Activated CD4-positive, alpha-beta T cell treated with anti-CD3 and anti-CD28 coated beads for 4 hours (primary cell): ENCODE results near the gene ASB18.

Source experiments
- DNase-seq, 2 donors: peaks; one replicate each; pipeline ENCODE4 v3.0.0-alpha.2; 2020

Gene ASB18

DNA sequence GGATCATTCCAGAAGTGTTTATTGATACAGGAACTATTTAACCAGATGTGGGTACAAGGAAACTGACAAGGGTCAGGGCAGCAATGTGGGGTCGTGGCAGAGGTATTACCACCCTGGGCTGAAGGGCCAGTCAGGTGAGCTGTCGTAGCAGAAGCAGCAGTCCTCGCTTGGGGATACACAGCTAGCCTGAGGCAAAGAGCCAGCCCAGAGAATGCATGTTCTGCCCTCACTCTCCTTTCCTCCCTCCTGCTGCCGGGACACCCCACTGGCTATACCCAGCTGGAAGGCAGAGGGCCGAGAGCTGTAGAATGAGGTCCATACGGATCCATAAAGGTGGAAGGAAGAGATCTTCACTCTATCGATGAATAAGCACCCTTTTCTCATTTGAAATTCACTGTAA lies 63.8 kb downstream of the ASB18 start:
- no peak for DNase-seq

DNA sequence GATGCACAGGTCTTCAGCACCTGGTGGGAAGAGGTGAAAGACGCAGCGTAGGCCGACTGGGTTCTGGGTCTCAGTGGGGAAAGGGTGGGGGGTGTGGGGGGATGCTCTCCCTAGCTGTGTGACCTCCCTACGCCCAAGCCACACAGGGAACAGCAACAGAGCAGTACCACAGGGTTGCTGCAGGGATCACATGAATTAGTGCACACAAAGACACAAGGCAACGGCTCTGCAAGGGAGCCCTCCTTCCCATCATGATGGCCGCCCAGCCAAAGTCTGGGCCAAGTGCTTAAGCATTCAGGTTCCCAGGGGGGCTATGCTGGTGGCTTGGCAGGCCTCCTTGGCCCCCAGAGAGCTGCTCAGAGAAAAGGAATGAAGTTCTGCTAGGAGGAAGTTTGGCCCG lies 67.8 kb downstream of the ASB18 start:
- DNase-seq = no peak

DNA sequence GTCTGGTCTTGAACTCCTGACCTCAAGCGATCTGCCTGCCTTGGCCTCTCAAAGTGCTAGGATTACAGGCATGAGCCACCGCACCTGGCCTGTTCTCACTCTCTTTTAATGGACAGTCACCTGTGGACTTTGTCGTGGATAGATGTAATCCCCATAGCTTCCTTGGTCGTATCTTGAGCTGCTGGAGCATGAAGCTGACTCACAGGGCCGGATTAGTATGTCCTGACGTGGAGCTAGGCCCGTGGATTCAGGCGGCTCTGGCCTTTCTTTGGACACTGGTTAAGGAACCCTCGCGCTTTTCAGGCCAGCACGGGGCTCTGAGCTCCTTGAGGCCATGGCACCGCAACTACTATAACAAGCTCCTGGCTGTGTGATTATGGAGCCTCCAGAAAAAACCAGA lies 68.5 kb downstream of the ASB18 start:
- no peak for DNase-seq

DNA sequence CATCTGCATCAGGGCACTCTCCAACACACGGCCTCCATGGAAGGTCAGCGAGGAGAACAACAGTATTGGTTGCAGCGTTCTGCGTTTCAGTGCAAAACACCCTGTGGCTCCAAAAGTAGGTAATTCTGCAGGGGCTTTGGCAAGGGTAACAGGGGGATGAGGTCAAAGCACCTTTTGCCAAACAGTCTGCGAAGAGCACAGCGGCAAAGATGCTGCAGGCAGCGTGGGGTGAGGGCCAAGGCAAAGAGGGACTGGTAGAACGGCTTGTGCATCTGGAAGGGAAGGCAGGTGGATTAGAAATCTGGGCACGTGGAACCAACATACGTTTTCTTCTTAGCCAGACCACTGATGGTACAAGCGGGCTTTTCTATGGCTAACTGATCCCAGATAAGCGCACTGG lies 69.4 kb downstream of the ASB18 start:
- no peak for DNase-seq

DNA sequence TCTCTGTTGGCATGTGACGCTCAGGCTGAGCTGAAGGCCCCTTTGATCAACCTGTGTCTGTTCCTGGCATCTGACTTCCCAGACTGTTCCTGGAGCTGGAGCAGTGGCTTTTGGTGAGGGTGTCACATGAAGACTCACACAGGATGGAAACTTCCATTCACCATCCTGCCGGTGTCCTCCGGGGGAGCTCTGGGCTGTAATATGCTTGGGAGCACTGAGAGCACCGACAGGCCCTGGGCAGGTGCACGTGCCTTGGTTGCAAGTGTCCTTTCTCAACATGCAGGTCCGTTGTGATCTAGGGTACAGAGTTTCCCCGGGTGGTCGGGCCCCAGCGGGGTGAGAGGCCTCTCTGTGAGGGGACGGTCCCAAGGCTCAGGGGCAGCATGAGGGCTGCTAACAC lies 71.2 kb downstream of the ASB18 start:
- DNase-seq = no peak

DNA sequence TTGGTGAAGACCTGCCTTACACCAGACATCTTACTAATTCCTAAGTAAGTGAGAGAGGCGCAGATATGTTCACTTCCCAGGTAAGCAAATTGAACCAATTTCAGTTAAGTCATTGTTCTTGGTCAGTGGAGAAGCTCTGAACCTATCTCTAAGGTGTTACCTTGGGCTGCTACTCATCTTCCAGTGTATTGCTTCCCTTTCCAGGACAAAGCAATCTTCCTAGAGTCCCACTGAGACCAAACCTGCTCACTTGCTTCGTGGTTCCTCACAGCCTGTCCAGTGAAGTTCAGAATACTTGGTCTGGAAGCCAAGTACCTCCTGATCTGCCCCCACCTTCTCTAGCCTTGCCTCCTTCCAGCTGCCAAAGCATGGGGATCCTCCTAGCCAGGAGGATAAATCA lies 73.5 kb downstream of the ASB18 start:
- no peak for DNase-seq

DNA sequence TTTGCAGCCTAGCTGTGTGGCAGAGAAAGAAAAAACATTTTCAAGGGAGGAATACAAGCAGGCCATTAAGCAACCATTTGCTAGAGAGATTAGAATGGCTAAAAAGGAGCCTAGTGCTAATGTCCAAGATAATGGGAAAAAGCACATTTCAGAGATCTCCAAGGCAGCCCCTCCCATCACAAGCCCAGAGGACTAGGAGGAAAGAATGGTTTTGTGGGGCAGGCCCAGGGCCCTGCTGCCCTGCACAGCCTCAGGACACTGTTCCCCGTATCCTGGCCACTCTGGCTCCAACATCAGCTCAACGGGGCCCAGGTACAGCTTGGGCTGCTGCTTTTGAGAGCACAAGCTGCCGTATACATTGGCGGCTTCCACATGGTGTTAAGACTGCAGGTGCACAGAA lies 79.5 kb downstream of the ASB18 start:
- no peak for DNase-seq

DNA sequence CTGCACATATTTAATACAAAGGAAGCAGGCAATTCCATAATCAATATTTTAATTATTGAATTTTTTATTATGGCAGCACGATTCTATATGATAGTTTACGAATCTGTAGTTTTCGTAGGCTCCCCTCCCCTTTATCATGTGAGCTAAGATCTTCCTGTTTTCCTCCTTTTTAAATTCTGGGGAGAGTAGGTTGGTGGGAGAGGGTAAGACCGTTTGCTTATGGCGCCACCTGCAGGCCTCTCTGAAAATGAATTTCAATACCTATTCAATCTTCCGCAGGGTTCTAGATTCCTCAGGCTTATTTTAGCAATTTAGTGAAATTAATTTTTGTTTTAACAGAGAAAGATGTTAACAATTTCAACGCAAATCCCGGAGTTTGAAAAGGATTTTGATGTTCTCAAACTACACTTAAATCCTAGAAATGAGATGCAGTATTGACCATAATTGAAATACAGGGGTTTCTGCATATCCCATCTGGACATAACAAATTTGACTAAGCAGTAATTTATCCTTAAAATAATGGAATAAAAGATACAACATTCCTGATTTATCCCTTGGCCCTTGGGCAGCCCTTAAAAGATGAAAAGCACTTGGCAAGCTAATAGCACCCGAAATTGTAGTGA lies 83.3 kb downstream of the ASB18 start:
- no peak for DNase-seq

DNA sequence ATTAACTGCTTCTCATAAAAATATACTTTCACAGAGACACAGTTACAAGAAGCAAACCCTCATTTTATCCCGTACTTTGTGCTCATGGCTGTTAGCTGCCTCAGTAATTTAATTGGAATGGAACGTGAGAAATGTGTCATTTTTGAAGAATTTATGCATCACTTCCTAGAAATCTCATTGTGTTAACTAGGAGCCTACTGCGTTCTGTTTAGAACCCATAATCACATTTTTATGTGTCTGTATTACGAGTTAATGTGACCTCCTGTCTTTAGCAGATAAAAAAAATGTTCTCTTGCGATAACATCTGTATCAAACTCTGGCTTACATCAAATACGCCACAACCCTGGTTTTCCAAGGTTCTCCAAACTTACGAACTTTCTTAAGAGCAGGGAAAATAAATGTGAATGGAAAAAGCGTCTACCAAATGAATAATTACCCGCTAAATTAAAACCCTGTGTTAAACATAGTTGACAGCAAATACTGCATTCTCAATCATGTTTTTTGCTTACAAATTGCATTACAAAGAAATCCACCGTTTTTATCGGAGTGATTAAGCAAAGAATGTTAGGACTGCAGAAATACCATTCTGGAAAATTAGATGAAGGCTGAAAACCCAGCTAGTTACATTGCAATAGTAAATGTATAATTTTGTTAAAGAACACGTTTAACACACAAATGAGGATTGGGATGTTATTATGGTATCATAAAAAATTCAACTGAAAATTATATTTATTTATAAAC lies 84.0 kb downstream of the ASB18 start:
- DNase-seq = no peak

DNA sequence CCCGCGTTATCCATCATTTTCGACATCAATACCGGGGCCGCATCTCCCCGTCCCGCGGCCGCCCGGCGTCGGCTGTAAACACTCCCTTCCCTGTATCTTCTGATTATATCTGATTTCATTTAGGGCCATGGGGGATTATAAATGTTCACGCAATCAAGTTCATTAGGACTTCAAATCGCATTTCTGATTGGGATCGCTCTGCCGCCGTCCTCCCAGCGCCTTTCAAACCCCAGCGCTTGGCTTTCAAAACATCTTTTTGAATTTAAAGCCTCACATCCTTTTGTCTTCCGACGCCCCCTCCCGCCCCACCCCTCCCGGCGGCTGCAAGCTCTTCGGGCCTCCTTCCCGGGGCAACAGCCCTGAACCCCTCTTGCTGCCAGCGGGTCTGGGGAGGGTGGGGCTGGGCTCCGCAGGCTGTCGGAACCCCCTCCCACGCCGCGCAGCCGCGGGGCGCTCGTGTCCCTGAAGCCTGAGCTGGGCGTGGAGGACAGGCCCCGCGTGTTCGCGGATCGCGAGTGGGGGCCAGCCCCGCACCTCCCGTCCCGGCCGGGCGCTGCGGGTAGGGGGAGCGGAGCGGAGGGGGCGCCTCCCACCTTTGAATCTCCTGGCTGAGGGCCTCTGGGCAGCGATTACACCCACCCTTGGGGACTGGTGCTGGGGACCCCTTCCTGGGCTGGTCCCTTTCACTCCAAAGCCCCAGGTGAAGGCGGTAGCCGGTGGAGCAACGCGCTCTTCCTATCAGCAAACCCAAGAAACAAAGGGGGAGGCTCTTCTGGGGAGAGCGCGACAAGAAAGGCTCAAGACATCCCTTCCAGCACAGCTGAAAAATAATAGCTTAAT lies 84.8 kb downstream of the ASB18 start:
- DNase-seq = no peak

DNA sequence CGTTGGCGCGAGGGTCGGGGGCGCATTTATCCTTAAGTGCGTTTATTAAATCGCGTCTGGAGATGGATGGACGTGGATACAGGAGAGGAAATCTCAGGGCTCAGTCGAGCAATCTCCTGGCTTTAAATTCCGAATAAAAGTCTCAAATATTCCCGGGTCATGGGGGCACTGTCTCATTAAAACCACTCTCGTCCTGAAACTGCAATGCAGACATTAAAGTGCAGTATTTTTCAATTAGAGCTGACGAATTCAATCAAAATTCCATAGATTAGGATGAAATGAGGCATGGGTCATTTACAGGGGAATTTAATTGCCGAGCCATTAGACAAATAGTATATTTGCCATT lies 85.3 kb downstream of the ASB18 start:
- DNase-seq = no peak

DNA sequence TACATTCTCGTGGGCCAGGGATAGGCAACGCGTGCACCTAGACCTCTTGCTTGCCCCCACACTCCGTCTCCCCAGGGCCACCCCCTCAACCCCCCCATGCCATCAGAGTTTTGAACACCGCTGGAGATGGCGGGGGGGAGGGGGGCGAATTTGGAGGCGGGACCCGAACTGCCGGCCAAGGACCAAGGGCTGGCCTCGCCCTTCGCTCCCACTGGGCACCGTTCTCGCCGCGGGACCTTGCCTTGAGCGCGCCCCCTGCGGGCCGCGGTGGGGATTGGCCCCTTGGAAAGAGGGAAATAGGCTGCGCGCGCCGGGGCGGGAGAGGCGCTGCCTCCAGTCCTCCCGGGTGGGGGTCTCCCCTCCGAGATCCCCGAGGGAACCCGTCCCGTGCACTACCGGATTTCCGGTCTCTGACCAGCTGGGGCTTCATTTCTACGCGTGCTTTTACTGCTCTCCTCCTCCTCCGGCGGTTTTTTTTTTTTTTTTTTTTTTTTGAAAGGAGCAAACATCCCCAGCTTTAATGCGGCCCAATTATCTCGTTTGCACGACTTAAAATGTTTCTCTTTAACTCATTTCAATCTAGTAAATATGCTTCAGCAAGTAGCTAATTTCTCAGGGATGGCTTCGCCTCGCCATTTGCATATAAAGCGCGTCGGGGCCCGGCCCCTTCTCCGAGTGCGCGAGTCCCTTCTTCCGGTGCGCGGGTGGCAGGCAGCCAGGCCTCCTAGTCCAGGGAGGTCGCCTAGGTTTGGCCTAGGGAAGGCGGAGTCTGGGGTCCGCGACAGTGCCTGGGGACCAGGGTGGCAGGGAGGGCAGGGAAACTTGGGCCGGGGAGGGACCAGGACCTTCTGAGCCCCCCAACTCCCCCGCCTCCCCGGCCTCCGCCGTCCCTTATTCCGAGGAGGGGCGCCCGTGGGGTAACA lies 86.0 kb downstream of the ASB18 start:
- DNase-seq = no peak

DNA sequence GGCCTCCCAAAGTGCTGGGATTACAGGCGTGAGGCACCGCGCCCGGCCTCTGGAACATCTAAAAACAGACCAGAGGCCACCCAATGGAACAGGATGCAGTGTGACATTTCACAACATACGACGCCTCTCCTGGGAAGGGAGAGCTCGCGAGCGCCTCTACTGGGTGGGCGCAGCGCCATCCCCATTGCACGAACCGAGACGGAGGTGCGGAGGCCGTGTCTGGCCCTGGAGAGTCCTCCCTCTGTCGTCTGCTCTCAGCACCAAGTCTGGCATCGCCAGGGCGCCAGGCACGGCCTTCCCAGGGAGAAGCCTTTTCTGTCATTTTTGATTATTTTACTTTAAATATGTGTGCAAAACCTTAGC lies 86.6 kb downstream of the ASB18 start:
- no peak for DNase-seq

DNA sequence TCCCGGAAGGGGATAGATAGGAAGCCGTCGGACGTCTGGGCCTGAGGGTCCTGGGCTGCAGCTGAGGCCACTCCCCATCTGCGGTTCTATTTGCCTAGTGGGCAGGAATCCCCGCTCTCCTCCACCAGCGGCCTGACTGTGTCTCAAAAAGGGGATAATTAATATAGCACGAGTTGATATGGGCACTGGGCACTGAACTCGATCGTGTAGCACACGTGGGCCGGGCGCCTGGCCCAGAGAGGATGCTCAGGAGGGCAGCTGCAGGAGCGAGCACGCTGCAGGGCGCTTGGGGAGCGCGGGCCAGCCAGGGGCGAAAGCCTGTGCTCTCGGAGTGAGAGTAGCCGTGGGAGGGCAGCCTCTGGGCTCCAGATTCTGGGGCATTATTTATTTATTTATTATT lies 87.3 kb downstream of the ASB18 start:
- DNase-seq = no peak

DNA sequence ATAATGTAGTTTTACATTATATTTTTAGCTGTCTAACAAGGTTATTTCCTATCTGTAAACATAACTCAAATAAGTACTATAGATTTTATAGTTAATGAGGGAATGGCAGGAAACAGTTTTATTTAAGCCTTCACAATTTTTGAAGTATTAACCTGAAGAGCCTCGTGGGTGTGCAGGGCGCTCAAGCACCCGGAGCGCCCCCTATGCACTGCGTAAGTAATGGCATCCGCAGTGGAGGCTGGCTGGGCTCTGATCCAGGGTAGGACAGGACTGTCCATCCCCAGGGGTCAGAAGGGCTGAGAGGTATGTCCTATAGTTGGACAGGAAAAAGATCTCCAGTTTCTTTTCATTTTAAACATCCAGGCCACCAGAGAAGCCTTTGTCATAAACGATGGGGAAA lies 87.8 kb downstream of the ASB18 start:
- DNase-seq = no peak

DNA sequence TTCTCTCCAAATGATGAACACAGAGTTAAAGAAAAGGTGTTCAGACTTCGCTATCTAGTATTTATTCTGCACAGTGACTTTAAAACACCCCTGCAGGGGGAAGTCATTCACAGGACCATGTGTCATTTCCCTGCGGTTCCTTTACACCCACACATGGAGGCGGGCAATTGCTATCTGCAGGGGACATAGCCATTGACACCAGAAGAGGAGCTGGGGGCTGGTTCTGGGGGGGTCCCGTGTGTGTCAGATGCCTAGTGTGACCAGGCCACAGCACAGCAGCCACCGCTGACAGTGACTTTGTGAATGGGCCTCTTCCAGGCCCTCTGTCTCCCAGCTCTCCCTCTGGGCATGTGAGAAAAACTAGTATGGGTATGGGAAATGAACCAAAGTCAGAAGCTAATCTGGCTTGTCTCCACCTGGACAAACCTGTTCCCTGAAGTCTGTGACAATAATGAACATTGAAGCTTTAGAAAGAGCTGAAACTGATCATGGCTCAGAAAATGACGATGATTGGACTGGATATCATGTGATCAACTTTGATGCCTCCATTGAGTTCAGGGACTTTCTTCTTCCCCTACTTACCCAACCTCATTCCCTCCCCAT lies 88.6 kb downstream of the ASB18 start:
- no peak for DNase-seq

DNA sequence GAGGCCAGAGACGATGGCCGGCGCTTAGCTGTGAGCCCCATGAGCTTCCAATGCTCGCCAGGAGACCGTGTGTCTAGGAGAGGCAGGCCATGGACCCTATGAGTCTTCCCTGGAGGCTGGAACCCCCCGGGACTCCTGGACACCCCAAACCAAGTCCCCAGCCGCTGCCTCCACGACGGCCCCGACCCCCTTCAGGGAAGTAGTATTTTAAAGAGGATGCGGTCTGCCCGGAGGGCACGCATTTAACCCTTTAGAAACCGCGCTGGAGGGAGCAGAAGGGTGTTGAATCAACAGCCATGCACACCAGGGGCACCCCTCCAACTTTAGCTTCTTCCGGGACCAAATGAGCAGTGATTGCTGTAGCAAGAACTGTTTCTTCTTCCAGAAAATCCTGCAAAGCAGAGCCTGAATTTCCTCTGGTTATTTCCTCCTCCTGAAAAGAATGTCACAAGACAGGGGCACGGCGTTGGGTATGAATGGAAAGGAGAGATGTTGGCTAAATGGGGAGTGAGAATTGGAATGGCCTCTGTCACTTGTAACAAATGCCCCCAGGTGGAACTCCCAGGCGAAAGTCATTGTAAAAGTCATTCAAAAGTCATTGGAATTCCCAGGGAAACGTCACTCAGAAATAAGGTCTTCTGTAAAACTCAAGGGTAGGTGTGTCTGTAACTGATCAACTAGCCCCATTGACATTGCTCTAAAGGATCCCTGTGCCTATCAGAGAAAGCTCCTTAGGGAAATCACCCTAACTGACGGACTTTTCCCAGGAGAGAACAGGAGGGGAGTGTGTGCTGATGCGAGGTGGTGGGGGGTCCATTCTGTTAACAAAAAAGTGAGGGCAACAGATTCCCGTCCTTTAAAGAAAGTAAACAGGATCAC lies 90.2 kb downstream of the ASB18 start:
- DNase-seq = no peak

DNA sequence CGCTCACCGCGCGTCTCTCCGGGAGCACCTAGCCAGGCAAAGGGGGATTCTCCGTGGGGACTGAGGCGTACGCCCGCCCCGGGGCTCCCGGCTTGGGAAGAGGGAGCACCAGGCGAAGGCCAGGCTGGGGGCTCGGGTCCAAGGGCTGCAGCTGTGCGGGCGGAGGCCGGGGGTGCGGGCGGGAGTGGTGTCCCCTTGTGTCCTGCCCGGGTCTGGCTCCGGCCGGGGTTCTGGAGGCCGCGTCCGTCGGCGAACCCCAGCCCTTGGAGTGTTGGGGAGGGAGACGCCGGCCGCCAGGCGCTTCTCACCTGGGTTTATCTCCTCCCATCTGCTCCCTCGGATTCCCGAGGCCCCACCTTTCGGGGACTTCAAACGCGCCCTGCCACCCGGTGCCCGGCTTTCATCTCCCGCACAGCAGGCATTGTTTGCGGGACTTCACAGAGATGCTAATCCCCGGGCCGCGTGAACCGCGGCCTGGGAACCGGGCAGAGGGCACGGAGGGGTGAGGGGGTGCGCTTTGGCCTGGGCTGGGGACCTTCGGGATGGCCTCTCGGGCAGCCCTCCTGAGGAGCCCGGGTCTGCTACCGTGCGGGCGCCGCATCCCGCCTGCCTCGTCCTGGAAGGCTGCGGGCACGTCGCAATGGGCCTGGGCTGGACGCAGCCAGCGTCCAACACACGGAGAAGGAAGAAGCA lies 91.0 kb downstream of the ASB18 start:
- DNase-seq = no peak

DNA sequence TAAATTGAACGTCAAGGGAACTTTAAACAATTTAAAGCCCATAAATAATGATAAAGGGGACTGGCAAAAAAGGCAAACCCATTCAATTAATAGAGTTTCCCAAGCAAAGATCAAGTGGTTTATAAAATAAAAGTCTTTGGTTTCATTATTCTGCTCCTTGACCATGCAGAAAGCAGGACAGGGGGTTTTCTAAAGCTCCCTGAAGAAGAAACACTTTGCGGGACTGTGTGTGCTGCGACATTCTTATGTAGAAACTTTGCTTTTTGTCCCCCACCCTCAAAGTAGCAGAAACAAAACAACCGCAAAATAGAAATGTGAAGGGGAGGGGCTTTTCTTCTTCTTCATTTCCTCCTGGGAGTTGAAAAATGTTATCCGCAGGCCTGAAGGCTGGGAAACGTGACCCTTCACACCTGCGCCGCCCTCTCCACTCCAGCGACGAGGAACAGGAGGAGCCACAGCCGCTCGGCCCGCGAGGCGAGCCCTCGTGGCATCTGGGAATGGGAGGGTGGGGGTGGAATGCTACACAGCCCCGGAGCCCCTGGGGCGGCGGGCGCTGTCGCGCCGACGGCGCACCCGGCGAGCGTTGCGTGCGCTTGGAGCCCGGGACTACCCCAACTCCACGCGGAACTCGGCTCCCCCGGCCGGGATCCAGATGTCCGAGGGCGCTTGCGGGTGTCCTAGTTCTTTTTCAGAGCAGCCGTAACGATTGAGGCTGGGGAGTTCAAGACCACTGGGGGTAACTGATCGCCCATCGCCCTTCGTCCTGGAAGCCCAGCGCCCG lies 91.8 kb downstream of the ASB18 start:
- no peak for DNase-seq

DNA sequence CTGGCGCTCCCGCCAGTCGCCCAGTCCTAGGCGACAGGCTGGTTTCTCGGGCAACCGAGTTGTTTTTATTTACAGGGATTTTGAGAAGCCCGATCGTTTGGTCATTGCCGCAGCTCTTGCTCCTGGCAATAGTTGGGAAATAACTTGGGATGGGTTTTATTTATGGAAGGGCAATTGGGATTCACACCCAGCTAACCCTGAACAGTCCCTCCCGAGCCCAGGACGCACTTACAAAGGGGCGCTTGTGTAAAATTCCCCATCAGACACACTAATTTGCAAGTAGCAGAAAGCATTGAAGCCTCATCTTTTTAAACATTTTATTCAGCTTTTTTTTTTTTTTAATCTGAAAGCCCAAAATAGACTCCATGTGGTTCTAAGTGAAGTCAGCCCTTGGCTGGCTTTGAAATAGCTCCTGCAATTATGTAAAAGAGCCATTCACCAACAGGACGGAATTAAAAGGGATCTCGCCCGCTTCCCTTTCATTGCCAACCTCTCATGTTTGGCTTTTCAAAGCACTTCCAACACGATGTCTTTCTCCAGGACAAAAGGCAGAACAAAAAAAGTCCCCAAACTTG lies 92.4 kb downstream of the ASB18 start:
- DNase-seq = no peak
